GM18520 (cell line): ENCODE results near the gene LIPG.
"Not testable (repeated sequence)": the region's sequence is repeated elsewhere in the genome, so short reads cannot be mapped to it uniquely, and the experiment has no call there.

Experiments used
- ATAC-seq: cut with Tn5 transposase; IDR thresholded peaks from one replicate; pipeline ENCODE4 v1.9.1; 2021; ENCODE audit not compliant: unreplicated experiment

The LIPG gene

GRCh38 chr18:49561289-49562193 lies at the start of gene LIPG:
LIPG (plus strand) TSS chr18:49562057; CDS start chr18:49562309, 252 bp downstream.
- ATAC-seq: no peak

GRCh38 chr18:49512876-49513275 lies 49.0 kb upstream of the LIPG start:
- ATAC-seq: not testable (repeated sequence)

GRCh38 chr18:49514577-49514976 lies 47.3 kb upstream of the LIPG start:
- ATAC-seq: no peak

GRCh38 chr18:49515003-49515402 lies 46.9 kb upstream of the LIPG start:
- not testable (repeated sequence) for ATAC-seq

- ATAC-seq: no peak
Measured at GRCh38 chr18:49515516-49515915, 46.3 kb upstream of the LIPG start.

- no peak for ATAC-seq
Measured at GRCh38 chr18:49517483-49517882, 44.4 kb upstream of the LIPG start.

- no peak for ATAC-seq
Measured at GRCh38 chr18:49519101-49519971, 42.5 kb upstream of the LIPG start.

- no peak for ATAC-seq
Measured at GRCh38 chr18:49520661-49521145, 41.2 kb upstream of the LIPG start.

- no peak for ATAC-seq
Measured at GRCh38 chr18:49521216-49521835, 40.5 kb upstream of the LIPG start.

- not testable (repeated sequence) for ATAC-seq
Measured at GRCh38 chr18:49523580-49524093, 38.2 kb upstream of the LIPG start.

GRCh38 chr18:49524349-49524748 lies 37.5 kb upstream of the LIPG start:
- no peak for ATAC-seq

GRCh38 chr18:49524951-49525350 lies 36.9 kb upstream of the LIPG start:
- ATAC-seq: no peak

- ATAC-seq: no peak
Measured at GRCh38 chr18:49525981-49526380, 35.9 kb upstream of the LIPG start.

- no peak for ATAC-seq
Measured at GRCh38 chr18:49527631-49528327, 34.1 kb upstream of the LIPG start.

GRCh38 chr18:49529596-49529995 lies 32.3 kb upstream of the LIPG start:
- ATAC-seq: no peak

GRCh38 chr18:49531678-49532153 lies 30.1 kb upstream of the LIPG start:
- ATAC-seq: no peak

GRCh38 chr18:49534846-49535601 lies 26.8 kb upstream of the LIPG start:
- ATAC-seq: no peak

- no peak for ATAC-seq
Measured at GRCh38 chr18:49537232-49537896, 24.5 kb upstream of the LIPG start.

- no peak for ATAC-seq
Measured at GRCh38 chr18:49544362-49544761, 17.5 kb upstream of the LIPG start.
